GM21367 (cell line): Measurements from ENCODE around the gene RFTN1.

Experiments used
- ATAC-seq: cut with Tn5 transposase; IDR thresholded peaks from one replicate; pipeline ENCODE4 v1.9.1; 2021; ENCODE audit not compliant: unreplicated experiment

Gene RFTN1

GRCh38 chr3:16364323-16364722, 149.2 kb downstream of the RFTN1 start:
- ATAC-seq: no peak

- no peak for ATAC-seq
These were observed 149.9 kb downstream of the RFTN1 start for GRCh38 chr3:16363636-16364035.

GRCh38 chr3:16362770-16363169, 150.7 kb downstream of the RFTN1 start:
- ATAC-seq: no peak

- no peak for ATAC-seq
These were observed 152.4 kb downstream of the RFTN1 start for GRCh38 chr3:16361087-16361486.

- ATAC-seq: no peak
These were observed 154.2 kb downstream of the RFTN1 start for GRCh38 chr3:16359331-16359730.

- ATAC-seq: no peak
These were observed 155.2 kb downstream of the RFTN1 start for GRCh38 chr3:16358336-16358735.

GRCh38 chr3:16357186-16358121, 156.0 kb downstream of the RFTN1 start:
- ATAC-seq: no peak

- no peak for ATAC-seq
These were observed 157.7 kb downstream of the RFTN1 start for GRCh38 chr3:16355828-16356227.

- ATAC-seq: no peak
These were observed 159.2 kb downstream of the RFTN1 start for GRCh38 chr3:16354291-16354690.

GRCh38 chr3:16352428-16352827, 161.1 kb downstream of the RFTN1 start:
- no peak for ATAC-seq

GRCh38 chr3:16350597-16351318, 162.7 kb downstream of the RFTN1 start:
- ATAC-seq: no peak

GRCh38 chr3:16349986-16350596, 163.4 kb downstream of the RFTN1 start:
- no peak for ATAC-seq

- ATAC-seq: no peak
These were observed 166.0 kb downstream of the RFTN1 start for GRCh38 chr3:16347548-16347947.

GRCh38 chr3:16346413-16347081, 167.0 kb downstream of the RFTN1 start:
- no peak for ATAC-seq

- ATAC-seq: no peak
These were observed 170.4 kb downstream of the RFTN1 start for GRCh38 chr3:16343101-16343500.

- no peak for ATAC-seq
These were observed 174.5 kb downstream of the RFTN1 start for GRCh38 chr3:16338999-16339398.

- peak; percentile 75 for ATAC-seq
These were observed 175.5 kb downstream of the RFTN1 start for GRCh38 chr3:16337856-16338540.

GRCh38 chr3:16336825-16337224, 176.7 kb downstream of the RFTN1 start:
- no peak for ATAC-seq

GRCh38 chr3:16335772-16336645, 177.5 kb downstream of the RFTN1 start:
- no peak for ATAC-seq

- no peak for ATAC-seq
These were observed 178.2 kb downstream of the RFTN1 start for GRCh38 chr3:16335333-16335732.
